GM18499 (cell line): ENCODE results near the gene UNK.
"Not testable (repeated sequence)": the region's sequence is repeated elsewhere in the genome, so short reads cannot be mapped to it uniquely, and the experiment has no call there.

Experiments used
- ATAC-seq: cut with Tn5 transposase; IDR thresholded peaks from one replicate; pipeline ENCODE4 v1.9.1; 2021; ENCODE audit warnings: moderate number of reproducible peaks; ENCODE audit not compliant: insufficient read depth, unreplicated experiment

Gene UNK

DNA sequence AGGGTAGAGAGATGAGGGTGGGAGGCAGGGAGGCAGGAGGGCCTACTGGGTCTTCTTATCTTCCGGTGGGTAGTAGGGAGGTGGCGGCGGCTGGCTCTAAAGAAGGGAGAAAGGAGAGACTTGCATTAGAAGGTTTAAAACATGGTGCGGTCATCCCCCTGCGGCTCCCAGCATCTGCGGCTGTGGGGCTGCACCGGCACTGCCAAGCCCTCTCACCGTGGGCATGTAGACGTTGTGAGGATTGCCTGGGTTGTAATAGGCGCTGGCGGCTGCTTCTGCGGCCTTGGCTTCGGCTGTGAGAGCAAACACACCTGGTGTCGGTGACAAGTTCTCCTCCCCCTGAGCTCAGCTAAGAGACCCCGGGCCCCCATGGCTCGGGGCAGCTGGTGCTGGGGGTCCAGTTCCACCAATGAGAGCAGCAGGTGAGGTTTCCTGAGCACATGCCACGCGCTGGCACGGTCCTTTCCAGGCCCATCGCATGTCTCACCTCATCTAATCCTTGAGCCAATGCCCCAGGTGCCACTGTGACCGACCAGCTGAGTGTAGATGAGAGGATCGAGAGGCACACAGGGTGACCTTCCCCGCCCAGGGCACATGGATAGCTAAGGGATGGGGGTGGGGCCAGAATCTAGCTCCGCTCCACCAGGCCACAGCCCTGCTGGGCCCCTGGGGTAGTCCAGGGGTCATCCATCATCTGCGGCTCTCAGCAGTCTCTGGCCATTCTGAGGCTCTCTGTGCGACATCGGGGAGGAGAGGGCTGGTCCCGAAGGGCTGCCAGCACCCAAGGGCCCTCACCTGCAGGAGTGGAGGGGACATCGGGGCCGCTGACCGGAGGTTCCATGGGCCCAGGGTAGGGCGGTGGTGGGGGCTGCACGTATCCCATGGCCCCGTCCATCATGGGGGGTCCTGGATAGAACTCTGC is 62.3 kb downstream of the UNK start:
- no peak for ATAC-seq

DNA sequence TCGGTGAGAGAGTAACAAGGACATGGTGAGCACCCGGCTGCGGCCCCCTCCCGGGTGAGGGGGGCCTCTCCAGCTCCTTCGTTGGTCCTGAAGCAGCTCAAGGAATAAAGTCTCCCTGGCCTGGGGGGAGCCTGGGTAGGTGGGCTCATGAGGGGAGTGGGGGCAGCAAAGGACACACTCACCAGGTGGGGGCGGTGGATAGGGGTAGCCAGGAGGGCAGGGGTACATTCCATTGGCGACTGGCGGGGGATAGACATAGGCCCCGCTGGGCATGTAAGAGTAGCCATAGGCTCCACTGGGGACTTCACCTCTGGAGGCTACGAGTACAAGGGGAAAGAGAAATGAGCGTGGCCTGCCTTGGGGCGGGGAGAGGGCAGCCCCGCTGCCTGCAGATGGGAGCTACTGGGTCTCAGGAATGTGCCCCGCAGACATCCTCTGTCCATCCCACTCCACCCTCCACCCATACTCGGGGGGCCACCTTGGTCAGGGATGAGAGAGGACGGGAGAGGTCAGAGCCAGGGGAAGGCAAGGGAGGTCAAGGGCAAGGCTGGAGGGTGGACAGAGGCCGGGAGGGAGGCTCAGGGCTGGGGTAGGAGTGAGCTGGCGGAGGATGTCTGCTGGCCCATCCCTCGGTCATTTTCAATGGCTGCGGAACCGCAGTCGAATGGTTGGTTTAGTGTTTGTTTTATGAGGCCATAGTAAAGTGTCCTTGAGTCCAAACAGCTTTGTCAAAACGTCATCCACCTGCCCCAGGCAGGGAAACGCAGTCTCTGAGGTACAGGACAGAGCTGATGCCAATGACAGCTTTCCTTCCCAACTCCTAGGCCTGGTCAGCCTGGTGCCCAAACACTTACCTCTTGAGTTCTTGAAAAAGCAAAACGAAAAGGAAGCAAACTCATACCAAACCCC is 63.3 kb downstream of the UNK start:
- no peak for ATAC-seq

DNA sequence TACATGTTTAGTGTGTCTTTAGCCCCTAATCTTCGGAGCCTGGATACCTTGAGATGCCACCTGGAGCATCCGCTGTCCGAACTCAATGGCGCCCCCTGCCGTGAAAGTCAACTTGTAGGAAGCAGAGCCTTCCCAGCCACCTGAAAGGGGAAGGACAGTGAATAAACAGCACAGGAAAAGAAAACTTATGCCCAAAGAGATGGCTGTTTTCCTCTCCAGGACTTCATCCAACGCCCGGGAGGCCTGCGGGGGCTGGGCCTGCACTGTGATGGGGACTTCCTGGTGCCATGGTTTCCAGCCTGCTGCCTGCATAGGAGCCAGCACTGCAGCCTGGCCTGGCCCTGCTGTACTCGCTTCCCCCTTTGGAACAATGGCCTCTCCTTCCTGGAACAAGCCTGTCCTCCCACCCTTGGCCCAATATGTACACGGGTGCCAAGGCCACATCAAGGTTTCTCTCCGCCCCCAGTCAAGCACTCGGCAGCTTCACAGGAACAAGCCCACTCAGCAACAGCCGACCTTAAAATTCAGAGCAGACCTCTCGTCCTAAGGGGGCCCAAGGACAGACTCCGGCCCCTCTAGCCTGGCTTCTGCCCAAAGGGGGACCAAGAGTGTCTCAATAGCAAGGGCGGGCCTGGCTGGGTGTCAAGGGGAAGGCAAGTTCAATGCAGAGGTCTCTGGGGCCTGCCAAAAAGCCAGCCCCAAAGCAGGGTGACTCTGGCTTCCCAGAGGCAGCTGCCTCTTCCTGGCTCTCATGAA is 64.1 kb downstream of the UNK start:
- ATAC-seq = no peak

DNA sequence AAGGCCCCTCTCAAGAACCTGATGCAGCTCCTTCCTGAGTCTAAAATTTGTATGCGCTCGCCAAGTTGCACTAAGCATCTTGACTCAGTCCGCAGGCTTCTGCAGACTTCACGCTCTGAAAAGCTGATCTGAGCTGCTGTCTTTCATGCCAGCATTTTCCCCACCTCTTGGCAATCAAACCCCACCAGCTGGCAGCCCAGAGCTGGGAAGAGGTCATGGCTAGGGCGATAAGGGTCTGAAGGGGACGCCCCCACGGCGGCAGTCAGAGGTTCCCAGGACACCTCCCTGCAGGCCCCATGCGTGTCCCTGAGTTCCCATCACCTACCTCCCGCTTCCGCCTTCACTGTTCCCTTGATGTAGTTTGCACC is 64.7 kb downstream of the UNK start:
- ATAC-seq = no peak

DNA sequence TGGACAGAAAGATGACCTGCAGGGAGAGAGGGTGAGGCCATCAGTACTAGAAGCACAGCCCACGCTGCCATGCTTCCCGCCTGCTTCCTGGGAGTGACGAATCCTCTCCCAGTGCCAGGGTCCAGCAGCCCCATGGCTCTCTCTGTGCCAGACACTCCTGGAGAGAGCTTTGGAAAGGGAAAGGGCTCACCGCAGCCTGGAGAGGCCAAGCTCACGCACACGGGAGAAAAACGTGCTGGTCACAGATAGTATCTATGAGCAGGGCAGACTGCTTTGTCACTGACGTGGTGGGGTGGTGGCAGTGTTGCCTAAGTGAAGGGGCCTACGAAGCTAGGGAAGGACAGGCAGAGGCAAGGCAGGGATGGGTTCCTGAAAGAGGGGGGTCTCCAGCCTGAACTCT is 65.1 kb downstream of the UNK start:
- no peak for ATAC-seq

DNA sequence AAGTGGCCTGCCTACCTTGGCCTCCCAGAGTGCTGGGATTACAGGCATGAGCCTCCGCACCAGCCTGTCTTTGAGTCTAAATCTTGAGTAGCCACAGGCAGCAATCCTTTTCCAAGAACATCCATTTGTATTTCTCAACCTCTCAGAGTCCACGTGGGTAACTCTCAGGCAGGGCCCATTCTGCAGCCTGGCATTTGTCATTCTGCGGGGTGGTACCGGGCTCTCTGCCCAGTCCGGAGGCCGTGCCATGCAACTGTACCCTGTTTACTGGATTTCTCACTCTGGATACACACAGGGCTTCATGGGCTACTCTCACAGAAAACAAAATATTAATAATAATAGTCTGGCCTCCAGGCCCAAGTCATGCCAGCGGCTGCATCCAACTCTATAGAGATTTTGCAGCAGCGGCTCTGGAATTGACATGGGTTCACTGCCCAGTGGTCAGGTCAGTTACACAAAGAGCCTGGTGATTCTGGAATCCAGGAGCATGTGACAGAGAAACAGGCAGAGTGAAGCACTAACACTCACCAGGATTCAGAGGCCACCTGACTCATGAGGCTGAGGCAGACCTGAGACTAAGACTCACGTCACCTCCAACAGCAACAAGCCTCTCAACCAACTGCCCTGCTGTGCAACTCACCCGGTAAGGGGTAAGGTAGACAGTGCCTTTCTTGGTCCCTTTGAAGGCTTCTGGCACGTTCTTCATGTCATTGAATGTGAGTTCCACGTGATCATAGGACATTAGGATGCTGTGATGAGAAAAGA is 66.5 kb downstream of the UNK start:
- no peak for ATAC-seq

DNA sequence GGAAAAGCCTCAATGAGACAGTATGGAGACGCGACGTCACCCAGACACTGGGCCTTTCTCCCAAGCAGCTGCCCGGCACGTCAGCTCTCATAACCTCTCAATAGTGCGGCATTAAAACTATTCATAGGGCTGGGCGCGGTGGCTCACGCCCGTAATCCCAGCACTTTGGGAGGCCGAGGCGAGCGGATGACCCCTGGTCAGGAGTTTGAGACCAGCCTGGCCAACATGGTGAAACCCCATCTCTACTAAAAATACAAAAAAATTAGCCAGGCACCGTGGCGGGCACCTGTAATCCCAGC is 67.0 kb downstream of the UNK start:
- not testable (repeated sequence) for ATAC-seq

DNA sequence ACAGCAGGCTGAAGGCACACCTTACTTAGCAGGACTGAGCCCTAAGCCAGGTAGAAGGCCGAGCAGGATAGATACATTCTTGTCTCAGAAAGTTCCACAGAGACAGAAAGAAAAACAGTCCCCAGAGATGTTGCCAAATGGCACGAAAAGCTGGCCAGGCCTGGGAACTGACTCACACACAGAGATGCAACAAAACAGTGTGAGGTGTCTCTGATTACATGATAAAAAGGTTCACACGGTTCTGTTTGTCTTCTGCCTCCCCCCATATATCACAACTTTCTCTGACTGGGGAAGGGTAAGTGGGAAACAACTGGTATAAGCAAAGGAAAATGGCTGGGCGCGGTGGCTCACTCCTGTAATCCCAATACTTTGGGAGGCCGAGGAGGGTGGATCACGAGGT is 68.8 kb downstream of the UNK start:
- ATAC-seq = no peak

DNA sequence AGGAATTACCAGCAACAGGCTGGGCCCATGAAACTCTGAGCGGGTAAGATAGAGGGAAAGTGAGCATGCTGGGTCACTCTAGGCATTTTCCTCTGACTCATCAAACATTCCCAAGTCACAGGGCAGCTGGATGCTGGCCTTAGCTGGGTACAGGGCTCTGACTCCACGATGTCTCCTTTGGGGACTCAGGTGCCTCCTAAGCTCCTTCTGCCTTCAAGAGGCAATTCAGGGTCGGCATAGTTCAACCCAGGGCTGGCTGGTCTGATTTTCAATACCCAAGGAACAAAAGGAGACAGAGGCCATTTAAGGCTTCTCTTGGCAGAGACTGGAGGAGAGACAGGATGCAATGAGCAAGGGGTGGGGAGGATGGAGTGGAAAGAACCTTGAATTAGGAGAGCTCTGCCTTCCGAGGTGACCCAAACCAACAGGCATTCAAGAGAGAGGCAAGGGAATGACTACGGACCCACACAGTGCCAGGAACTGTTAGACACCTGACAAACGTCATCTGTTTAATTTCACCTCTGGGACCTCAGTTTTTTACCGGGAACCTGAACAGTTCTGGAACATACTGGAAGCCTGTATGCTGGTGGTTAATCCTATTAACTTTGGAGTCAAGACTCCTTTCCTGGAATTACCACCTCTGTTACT is 69.6 kb downstream of the UNK start:
- no peak for ATAC-seq

DNA sequence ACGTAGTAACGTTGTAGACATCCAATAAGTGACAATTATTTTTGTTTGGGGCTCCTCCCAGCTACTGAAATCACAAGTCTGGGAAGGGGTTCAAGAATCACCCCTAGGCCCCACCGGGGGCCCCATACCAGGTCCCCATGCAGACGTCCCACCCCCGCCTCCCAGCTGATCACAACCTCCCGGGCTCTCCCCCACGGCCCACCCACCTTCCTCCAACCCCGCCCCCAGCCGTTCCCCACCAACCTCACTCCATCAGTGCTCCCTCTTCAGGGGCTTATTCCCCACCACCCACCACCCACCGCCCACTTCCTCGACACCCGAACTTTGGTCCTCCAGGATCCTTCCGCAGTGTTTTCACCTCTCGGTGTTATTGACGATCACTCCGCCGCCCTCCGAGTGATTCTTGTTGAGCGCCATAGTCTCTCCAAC is 70.3 kb downstream of the UNK start:
- ATAC-seq = no peak

DNA sequence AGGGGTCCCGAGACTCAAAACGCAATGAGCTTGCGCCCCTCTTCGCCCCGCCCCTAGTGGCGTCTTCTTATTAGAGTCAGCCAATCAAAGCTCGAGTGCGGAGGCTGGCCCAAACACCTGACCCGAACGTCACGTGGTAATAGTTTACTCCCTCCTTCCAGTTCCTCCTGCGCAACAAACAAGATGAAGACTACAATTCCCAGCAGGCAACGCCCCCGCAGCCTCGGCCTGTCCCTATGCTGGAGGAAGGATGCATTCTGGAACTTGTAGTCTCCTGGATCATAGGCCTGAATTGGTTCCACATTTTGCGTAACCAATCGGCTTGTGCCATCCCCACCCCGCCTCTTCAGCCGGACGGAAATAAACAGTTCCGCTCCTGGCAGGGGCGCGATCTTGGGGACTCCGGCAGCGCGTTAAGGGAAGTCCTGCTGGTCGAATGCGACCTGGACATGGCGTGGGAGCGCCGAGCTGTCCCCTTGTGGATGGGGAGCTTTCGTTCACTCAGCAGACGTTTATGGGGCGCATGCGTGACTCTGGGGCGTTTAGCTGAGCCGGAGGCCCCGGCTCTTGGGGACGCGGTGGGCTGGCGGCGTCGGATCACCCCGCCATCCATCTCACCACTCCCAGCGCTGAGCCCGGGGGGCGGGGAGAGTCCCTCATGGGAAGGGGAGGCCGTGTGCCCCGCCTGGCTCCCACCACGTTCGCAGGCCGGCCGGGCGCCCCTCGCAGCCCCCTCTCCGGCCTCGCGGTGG is 70.9 kb downstream of the UNK start, which contains the start of gene WBP2:
Gene WBP2 (minus strand): TSS at position 26 of the 752 bp plus-strand sequence. CDS start 38 bp downstream, outside the sequence.
- ATAC-seq = peak; percentile 73

DNA sequence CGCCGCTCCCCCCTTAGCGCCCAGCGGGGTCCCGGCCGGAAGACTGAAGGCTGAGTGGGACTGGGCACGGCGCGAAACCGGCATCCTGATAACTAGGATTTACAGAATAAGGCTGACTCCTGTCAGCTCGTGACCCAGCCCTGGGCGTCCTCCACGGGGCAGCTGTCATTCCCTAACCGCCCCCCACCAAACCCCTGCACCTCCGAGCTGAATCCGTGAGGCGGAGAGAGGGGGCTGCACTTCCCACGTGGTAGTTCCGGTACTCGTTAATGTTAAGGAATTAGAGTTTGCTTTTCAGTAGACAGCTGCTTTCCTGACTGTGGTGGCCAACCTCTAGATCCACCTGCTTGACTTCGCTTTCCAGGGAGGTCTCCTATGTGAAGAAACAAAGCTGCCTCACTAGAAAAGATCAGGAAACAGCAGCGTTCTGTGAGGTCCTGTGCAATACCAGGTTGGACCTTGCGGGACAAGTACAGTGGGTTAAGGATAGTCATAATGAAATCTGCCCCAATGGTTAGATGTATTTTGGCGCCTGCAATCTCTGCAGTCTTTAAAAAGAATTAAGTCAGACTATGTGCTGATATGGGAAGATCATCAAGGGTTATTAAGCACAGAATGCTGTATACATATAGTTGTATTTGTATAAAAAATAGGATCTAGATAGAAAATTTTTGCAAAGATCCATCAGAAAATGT is 71.6 kb downstream of the UNK start:
- no peak for ATAC-seq

DNA sequence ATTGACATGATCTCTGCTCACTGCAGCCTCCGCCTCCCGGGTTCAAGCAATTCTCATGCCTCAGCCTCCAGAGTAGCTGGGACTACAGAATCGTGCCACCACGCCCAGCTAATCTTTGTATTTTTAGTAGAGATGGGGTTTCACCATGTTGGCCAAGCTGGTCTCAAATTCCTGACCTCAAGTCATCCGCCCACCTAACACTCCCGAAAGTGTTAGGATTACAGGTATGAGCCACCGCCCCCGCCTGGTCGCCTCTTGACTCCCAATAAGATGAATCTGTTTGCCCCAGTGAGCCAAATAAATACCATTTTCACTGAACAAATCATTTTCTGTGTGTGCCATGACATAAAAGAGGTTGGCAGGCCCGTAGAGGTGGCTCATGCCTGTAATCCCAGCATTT is 74.8 kb downstream of the UNK start:
- not testable (repeated sequence) for ATAC-seq

DNA sequence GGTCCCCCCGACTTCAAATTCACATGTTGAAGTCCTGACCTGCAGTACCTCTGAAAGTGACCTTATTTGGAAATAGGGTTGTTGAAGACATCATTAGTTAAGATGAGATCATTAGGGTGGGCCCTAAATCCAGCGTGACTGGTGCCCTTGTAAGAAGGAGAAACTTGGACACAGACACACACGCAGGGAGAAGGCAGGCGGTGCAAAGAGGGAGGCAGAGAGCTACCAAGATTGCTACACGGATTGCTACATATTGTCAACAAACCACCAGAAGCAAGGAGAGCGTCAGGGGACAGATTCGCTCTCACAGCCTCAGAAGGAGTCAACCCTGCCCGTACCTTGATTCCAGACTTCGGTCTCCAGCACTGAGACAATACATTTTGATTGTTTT is 77.3 kb downstream of the UNK start:
- no peak for ATAC-seq

DNA sequence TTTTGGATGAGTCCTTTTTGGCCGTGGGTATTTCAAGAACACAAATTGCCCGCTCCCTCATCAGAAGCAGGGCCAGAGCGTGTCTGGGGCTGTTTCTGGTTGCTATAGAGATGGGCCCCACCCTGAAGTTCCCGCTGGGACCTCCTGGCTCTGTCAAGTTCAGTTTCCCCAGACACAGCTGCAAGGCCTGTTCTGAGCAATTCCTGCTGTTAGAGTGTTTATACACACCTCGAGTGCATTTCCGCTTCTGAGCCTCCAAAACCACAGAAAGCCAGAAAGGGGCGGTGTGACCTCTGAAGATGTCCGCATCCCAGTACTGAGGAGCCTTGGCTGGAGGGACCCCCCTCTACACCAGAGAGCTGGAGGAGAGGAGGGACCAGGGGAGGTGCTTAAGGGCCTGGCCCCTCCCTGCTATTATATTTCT is 79.9 kb downstream of the UNK start:
- peak; percentile 65 for ATAC-seq

DNA sequence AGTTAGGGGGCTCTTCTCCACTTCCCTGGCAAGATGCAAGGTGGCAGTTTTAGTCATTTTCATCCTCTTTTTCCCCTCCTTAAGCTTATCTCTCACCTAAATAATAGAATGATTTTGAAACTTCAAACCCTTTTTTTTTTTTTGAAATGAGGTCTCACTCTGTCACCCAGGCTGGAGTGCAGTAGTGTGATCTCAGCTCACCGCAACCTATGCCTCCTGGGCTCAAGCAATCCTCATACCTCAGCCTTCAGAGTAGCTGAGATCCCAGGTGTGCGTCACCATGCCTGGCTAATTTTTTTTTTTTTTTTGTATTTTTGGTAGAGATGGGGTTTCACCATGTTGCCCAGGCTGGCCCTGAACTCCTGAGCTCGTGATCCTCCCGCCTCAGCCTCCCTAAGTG is 80.3 kb downstream of the UNK start:
- ATAC-seq = peak; percentile 14

DNA sequence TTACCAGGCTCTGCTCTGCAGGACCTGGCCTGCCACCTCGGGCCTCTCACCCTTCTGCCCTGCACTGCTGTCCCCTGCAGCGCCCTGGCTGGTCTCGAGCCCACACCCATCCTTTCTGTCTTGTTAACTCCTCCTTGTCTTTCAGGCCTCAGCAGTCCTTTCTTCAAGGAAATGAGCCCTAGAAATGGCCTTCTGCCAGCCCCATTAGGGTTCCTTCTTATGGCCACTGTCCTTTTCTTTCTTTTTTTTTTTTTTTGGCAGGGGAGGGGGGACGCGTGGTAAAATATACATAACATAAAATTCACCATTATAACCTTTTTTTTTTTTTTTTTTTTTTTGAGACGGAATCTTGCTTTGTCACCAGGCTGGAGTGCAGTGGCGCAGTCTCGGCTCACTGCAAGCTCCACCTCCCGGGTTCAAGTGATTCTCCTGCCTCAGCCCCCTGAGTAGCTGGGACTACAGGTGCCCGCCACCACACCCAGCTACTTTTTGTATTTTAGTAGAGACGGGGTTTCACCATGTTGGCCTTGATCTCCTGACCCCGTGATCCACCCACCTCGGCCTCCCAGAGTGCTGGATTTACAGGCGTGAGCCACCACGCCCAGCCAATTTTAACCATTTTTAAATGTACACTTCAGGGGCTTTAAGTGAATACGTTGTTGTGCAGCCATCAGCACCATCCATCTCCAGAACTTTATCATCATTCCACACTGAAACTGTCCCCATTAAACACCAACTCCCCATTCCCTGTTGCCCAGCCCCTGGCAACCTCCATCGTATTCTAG is 81.0 kb downstream of the UNK start:
- not testable (repeated sequence) for ATAC-seq
